ENCODE results near the gene PALLD. TPM values are rescaled to one million over a fixed set of nuclear protein-coding genes. Genes with fewer than 3 reads are reported as not detected.

Gene PALLD
- total RNA-seq, 1 donor from 2014 or later = 45.6 TPM

GRCh38 chr4:168836490-168836889, 339.6 kb downstream of the PALLD start:
- no peak for DNase-seq (ENCODE audit: low read depth)
- no peak overlapping the region for H3K4me3 ChIP-seq (ENCODE audit: low read depth, low read length)
- no peak for TF ChIP-seq CTCF (conservative IDR thresholded peaks at IDR 0.05; ENCODE audit: low read depth, low read length)

- no peak overlapping the region for H3K4me3 ChIP-seq (ENCODE audit: low read depth, low read length)
- no peak for TF ChIP-seq CTCF (conservative IDR thresholded peaks at IDR 0.05; ENCODE audit: low read depth, low read length)
- no peak for DNase-seq (ENCODE audit: low read depth)
These were observed 341.1 kb downstream of the PALLD start for GRCh38 chr4:168837922-168838321.

- DNase-seq (ENCODE audit: low read depth) = no peak
- H3K4me3 ChIP-seq (ENCODE audit: low read depth, low read length) = no peak overlapping the region
- no peak for TF ChIP-seq CTCF (conservative IDR thresholded peaks at IDR 0.05; ENCODE audit: low read depth, low read length)
These were observed 343.0 kb downstream of the PALLD start for GRCh38 chr4:168839758-168840391.

GRCh38 chr4:168840392-168840763, 343.5 kb downstream of the PALLD start:
- no peak overlapping the region for H3K4me3 ChIP-seq (ENCODE audit: low read depth, low read length)
- DNase-seq (ENCODE audit: low read depth) = no peak
- no peak for TF ChIP-seq CTCF (conservative IDR thresholded peaks at IDR 0.05; ENCODE audit: low read depth, low read length)

DNA sequence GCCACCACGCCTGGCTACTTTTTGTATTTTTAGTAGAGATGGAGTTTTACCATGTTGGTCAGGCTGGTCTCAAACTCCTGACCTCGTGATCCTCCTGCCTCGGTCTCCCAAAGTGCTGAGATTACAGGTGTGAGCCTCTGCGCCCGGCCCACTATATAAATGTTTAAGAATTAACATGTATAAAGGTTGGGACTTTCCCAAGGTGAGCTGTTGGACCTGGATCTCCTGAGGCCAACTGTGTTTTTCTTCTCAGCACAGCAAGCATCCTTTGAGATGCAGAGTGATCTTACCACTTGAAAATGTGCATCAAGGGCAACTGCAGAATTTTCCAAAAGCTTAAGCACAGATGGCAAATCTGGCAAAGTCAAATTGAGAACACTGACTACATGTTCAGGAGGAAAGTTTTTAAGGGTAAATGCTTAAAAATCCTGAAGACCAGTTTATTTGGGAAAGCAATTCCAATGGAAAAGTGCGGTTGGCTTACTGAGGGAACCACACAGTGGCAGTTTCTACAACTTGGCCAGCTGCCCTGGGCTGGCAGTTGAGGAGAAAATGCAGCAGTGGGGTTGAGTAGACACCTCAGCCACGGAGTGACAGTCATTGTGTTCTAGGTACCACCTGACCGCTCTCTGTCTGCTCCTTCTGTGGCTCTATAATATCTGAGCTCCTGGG, 344.3 kb downstream of the PALLD start:
- TF ChIP-seq CTCF (conservative IDR thresholded peaks at IDR 0.05; ENCODE audit: low read depth, low read length) = no peak
- DNase-seq (ENCODE audit: low read depth) = no peak
- no peak overlapping the region for H3K4me3 ChIP-seq (ENCODE audit: low read depth, low read length)

DNA sequence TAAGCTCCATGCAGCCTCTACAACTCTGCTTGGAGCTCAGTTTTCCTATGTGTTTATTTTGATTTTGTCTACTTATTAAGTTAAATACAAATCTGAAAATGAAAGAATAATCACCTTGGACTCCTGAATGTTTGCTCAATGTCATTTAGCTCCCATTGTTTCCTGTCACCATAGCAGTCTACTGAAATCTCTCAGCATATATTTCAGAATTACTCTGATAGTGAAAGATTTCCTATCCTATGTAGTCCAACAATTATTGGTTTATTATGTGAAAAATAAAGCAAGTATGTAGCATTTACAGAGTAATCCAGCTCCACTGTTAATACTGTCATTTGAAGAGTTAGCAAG, 344.8 kb downstream of the PALLD start:
- TF ChIP-seq CTCF (conservative IDR thresholded peaks at IDR 0.05; ENCODE audit: low read depth, low read length) = no peak
- DNase-seq (ENCODE audit: low read depth) = no peak
- H3K4me3 ChIP-seq (ENCODE audit: low read depth, low read length) = no peak overlapping the region

GRCh38 chr4:168842186-168842585, 345.3 kb downstream of the PALLD start:
- no peak for TF ChIP-seq CTCF (conservative IDR thresholded peaks at IDR 0.05; ENCODE audit: low read depth, low read length)
- DNase-seq (ENCODE audit: low read depth) = no peak
- H3K4me3 ChIP-seq (ENCODE audit: low read depth, low read length) = no peak overlapping the region

Measured in epithelial cell of proximal tubule (primary cell).